ENCODE results near the gene PIAS1.

DNA sequence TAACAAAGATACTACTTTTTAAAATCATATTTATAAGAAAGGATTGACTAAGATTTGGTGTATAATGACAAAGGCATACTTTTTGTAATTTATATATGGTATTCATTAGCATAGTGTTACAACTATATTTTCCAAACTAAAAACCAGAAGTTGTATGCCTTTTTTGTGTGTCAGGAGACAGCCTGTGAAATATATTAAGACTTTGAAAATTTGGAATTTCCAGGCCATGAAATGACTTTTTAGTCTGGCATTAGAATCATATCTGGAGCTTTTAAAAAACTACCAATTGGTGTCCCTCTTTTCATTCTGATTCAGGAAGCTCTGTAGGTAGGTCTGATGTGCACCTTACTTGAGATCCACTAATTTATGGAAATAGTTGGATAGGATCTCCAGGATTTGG is 109.1 kb downstream of the PIAS1 start:
- no peak for TF ChIP-seq CTCF (IDR thresholded peaks at IDR 0.05)
- no peak for TF ChIP-seq EZH2 (IDR thresholded peaks at IDR 0.05; ENCODE audit: borderline replicate concordance, insufficient read depth, low read depth, low read length, poor library complexity, severe bottlenecking)
